H1 (cell line): ENCODE data around the gene CDR2L.

Experiments
- GTF2F1 ChIP-seq: IDR thresholded peaks from 2 replicates; pipeline ENCODE4 v1.6.1; 2012; ENCODE audit warnings: low read depth, low read length, improper control_type of control experiment, borderline replicate concordance
- SIN3A ChIP-seq, 2 experiments: IDR thresholded peaks in 1 of 2; conservative IDR thresholded peaks in 1 of 2; 2 replicates each; pipeline ENCODE4 v1.6.1; 2011 to 2012; ENCODE audit warnings: low read length in 2 of 2, improper control_type of control experiment in 1 of 2, low read depth in 1 of 2, mild to moderate bottlenecking in 1 of 2

DNA sequence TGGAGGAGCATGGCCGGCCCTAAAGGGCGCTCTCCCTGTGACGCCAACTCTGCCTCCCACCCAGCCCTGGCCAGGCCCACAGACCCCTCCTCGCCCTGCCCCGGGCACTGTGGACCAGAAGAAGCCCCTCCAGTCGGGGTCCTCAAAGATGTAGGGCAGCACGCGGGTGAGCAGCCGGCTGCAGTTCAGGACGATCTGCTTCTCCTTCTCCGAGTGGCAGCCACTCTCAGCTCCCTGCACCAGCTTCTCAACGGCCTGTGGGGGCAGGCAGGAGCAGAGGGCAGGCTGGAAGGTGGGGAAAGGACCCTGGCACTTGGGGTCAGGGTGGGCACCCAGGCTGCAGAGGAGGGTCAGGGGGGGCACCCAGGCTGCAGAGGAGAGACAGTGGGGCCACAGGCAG is 23.8 kb upstream of the CDR2L start:
- TF ChIP-seq GTF2F1 (no peak), SIN3A (conservative IDR thresholded peaks at IDR 0.05 in 1 of 2, IDR thresholded peaks at IDR 0.05 in 1 of 2; ENCODE audit: low read depth in 1 of 2, low read length in 2 of 2) (no peak)
